ENCODE measurements around the gene DOCK1. TPM values are rescaled to one million over a fixed set of nuclear protein-coding genes. Genes with fewer than 3 reads are reported as not detected.

Gene DOCK1
- total RNA-seq, 2 donors from 2014 or later: 0.34 to 0.67 TPM

DNA sequence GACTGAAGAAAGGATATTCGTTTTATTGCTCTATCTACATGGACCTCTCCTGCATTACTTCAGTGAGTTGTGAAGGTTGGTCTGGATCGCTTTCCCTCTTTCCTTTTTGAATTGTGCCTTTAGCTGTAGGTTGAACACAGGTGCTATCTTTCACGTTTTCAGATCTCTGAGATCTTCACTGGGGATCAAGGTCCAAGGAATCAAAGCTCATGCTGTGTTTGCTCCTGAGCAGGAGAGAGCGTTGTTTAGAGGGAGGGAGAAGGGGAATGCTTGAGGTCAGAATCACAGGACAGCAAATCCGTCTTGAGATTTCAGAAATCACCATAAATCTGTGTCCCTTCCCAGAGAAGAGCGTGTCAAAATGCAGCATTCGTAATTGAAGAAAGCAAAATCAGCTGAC, 186.1 kb downstream of the DOCK1 start:
- Mint-ChIP-seq H3K9me3 (peaks cover 4% of the 10 kb centered on the region), H3K27ac (no peak overlapping the region), H3K4me3 (no peak overlapping the region), H3K36me3 (ENCODE audit: low read depth) (no peaks in the 10 kb centered on the region), H3K27me3 (peaks cover 7% of the 10 kb centered on the region), H3K4me1 (no peaks in the 10 kb centered on the region)
- no peak for ATAC-seq (replicated peaks)

DNA sequence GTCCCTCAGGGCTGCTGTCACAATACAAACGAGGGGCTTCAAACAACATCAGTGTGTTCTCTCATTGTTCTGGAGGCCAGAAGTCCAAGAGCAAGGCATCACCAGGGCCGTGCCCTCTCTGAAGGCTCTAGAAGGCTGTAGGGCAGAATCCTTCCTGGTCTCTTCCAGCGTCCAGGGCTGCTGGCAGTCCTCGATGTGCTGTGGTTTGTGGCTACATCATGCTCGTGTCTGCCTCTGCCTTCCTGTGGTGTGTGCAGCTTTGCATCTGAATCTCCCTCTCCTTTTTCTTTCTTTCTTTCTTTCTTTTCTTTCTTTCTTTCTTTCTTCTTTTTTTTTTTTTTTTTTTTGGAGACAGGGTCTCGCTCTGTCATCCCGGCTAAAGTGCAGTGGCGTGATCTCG, 187.7 kb downstream of the DOCK1 start:
- Mint-ChIP-seq H3K4me3 (no peak overlapping the region), H3K27ac (no peak overlapping the region), H3K27me3 (peaks cover 8% of the 10 kb centered on the region), H3K36me3 (ENCODE audit: low read depth) (no peaks in the 10 kb centered on the region), H3K9me3 (peaks cover 4% of the 10 kb centered on the region), H3K4me1 (no peaks in the 10 kb centered on the region)
- ATAC-seq (replicated peaks): no peak

DNA sequence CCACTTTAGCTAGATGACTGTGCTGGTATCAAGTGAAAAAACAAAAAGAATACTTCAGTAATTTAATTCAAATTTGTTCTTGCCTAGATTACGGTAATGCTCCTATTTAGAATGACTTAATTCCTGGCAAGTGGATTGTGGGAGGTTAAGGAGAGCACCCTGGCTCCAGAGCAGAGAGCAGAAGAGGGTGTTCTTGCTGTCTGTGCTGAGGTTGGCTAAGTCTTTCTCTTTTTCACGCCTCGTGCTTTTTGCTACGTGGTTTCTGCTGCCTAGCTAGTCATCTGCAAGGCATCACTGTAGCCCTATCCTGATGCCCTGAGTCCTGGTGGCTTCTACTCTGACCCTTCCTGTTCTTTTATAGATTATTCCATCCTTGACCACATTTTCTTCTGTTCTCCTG, 189.8 kb downstream of the DOCK1 start:
- Mint-ChIP-seq H3K27me3 (peaks cover 11% of the 10 kb centered on the region), H3K9me3 (peaks cover 11% of the 10 kb centered on the region), H3K4me3 (no peak overlapping the region), H3K4me1 (no peaks in the 10 kb centered on the region), H3K36me3 (ENCODE audit: low read depth) (no peaks in the 10 kb centered on the region), H3K27ac (no peak overlapping the region)
- ATAC-seq (replicated peaks): no peak

DNA sequence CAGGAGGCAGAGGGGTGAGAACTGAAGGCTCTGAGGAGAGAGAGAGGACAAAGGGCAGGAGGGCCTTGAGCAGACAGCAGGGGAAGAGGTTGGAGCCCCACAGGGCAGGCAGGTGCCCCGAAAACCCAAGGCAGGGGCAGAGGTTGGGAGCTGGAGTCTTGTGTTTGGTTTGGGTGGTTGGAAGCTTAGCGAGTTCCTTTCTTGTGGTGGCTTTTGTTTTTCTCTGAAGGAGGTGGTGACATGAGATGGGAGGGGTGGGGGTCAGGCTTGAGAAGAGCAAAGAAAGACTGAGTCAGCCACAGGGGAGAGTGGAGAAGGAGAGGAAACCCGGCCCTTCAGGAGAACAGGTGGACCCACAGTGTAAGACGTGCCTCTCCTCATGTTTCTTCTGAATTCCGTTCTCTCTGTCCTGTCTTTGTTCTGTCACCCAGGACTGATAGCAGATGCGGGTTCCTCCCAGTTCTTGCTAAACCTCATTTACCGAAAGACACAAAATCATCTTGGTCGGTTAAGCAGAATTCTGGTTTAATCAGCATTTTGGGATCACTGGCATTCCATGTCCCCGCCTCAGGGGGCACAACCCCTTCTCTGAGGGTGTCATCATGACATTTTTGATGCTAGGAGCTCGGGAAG, 195.9 kb downstream of the DOCK1 start:
- H3K36me3 Mint-ChIP-seq (ENCODE audit: low read depth): no peaks in the 10 kb centered on the region
- no peak overlapping the region for H3K27ac Mint-ChIP-seq
- peaks cover 8% of the 10 kb centered on the region for H3K27me3 Mint-ChIP-seq
- no peak for ATAC-seq (replicated peaks)
- H3K4me1 Mint-ChIP-seq: no peaks in the 10 kb centered on the region
- H3K4me3 Mint-ChIP-seq: no peak overlapping the region
- H3K9me3 Mint-ChIP-seq: peaks cover 7% of the 10 kb centered on the region

DNA sequence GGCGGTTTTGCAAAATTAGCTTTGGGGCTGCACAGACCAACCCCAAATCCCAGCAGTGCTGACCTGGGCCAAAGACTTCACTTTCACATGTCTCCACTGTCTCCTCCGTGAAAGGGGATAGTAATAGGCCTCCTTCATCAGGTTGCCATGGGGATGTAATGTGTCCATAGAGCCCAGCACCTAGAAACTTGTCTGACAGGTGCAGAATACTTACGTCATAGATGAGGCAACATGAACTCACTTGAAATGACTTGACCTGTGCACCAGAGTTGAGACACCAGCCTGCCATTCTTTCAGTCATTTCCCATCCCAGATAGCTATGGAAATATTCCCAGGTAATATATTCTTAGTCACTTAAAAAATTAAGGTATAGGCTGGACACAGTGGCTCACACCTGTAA, 196.9 kb downstream of the DOCK1 start:
- H3K9me3 Mint-ChIP-seq: peaks cover 7% of the 10 kb centered on the region
- no peak overlapping the region for H3K4me3 Mint-ChIP-seq
- H3K27ac Mint-ChIP-seq: no peak overlapping the region
- no peaks in the 10 kb centered on the region for H3K36me3 Mint-ChIP-seq (ENCODE audit: low read depth)
- no peaks in the 10 kb centered on the region for H3K4me1 Mint-ChIP-seq
- peaks cover 8% of the 10 kb centered on the region for H3K27me3 Mint-ChIP-seq
- no peak for ATAC-seq (replicated peaks)

DNA sequence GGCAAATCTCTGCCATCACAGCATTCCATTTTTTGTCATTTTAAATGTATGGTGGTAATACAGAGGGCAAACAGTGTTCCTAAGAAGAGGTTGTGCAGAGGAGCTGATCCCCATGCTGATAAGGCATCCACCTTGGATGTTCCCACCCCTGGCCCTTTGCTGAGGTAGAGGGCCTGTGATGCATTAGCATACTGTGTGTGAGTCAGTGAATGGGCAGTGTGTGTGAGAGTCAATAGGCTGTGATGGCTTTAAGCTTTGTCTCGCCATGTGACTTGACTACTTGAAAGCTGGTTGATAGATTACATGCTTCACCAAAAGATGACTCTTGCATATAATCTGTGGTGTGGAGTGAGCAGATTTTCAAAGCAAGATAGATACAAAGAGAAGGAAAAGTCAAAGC, 209.9 kb downstream of the DOCK1 start:
- H3K27me3 Mint-ChIP-seq: peaks cover 4% of the 10 kb centered on the region
- no peaks in the 10 kb centered on the region for H3K36me3 Mint-ChIP-seq (ENCODE audit: low read depth)
- no peak overlapping the region for H3K27ac Mint-ChIP-seq
- ATAC-seq (replicated peaks): no peak
- H3K4me3 Mint-ChIP-seq: no peak overlapping the region
- peaks cover 13% of the 10 kb centered on the region for H3K9me3 Mint-ChIP-seq
- H3K4me1 Mint-ChIP-seq: no peaks in the 10 kb centered on the region

DNA sequence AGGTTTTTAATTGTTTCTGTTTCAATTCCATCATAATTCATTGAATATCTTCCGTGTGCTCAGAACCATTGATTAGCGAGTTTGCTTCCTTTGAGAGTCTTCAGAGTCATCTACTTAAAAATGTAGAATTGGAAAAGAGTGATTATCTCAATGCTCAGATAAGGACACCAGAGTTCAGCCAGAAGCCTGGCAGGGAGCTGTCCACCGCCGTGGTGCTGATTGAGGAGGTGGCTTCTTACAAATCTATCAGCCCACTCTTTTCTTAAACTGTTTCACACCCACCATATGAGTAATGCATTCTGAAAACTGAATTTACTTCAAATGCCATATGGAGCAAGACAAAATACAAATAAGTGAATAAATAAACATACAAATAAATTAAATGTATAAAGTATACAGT, 211.9 kb downstream of the DOCK1 start:
- Mint-ChIP-seq H3K27me3 (peaks cover 4% of the 10 kb centered on the region), H3K4me1 (no peaks in the 10 kb centered on the region), H3K9me3 (peaks cover 13% of the 10 kb centered on the region), H3K36me3 (ENCODE audit: low read depth) (no peaks in the 10 kb centered on the region), H3K4me3 (no peak overlapping the region), H3K27ac (no peak overlapping the region)
- no peak for ATAC-seq (replicated peaks)

DNA sequence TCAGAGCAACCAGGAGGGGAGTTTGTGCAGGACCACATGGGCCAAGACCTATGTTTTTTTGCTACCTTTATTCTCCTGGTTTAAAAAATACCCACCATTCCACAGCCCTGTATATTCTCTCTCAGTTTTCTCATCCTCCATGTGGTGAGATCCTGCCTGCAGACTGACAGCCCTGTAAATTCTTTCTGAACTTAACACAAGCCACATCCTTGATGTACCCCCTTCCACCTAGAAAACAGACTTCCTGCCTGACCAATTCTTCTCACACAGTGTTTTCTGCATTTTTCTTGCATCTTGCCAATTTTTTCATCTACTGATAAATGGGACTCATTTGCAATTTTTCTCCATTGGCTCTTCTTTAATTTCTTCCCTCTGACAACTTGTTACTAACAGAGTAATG, 212.8 kb downstream of the DOCK1 start:
- Mint-ChIP-seq H3K27me3 (peaks cover 4% of the 10 kb centered on the region), H3K4me3 (no peak overlapping the region), H3K27ac (no peak overlapping the region), H3K36me3 (ENCODE audit: low read depth) (no peaks in the 10 kb centered on the region), H3K4me1 (no peaks in the 10 kb centered on the region), H3K9me3 (peaks cover 16% of the 10 kb centered on the region)
- ATAC-seq (replicated peaks): no peak

DNA sequence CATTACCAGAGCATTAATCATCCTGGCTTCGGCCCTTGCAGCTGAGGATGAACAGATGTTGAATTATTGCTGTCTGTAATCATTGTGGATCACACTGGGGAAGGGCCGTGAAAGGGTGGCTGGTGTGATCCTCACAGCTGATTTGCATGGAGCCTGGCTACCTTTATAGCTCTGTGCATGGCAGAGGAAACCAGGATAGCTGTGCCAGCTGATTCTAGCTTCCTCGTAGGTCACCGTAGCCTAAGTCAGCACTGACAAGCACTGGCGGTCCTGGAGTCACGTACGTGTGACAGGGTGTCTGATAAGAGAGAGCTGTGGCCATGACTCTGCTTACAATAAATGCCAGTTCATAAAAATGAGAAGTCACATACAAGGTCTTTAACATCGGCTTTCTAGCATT, 214.7 kb downstream of the DOCK1 start:
- Mint-ChIP-seq H3K4me3 (no peak overlapping the region), H3K4me1 (no peaks in the 10 kb centered on the region), H3K9me3 (peaks cover 16% of the 10 kb centered on the region), H3K27me3 (peaks cover 3% of the 10 kb centered on the region), H3K27ac (no peak overlapping the region), H3K36me3 (ENCODE audit: low read depth) (no peaks in the 10 kb centered on the region)
- no peak for ATAC-seq (replicated peaks)

DNA sequence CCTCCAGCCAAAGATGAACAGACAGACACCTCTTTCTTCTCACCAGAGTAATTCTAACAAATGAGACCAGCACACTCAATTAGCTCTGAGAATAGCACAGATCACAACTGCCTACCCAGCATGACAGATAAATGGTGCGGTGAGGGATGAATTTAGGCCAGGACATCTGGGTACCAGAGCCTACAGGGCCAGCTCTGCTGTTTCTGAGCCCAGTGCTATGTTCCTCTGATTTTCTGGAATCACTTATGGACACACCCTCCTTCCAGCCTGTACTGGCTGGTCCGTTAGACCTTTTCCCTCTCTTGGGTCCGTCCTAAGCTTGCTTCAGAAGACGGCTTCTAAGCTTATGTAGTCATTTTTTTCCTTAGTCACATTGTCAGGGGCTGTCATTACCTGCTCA, 217.6 kb downstream of the DOCK1 start:
- Mint-ChIP-seq H3K4me3 (no peak overlapping the region), H3K4me1 (no peaks in the 10 kb centered on the region), H3K36me3 (ENCODE audit: low read depth) (no peaks in the 10 kb centered on the region), H3K27me3 (no peaks in the 10 kb centered on the region), H3K9me3 (peaks cover 13% of the 10 kb centered on the region), H3K27ac (no peak overlapping the region)
- no peak for ATAC-seq (replicated peaks)

DNA sequence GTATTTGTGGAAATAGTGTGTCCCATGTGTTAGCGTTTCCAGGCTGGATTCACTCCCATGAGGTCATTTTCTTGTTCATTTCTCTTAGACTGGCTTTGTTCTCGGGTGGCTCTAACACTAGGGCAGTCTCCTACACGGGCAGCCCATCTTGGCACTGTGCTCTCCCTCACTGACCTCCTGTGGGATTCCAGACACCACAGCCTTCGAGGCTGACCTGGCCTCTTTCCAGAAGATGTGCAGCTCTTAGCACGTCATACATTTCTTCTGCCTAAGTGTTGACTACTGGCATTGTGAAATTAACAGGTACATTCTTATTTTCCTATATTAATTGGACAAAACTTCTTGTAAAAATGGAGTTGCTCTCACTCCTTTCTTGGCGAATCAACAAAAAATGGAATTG, 218.4 kb downstream of the DOCK1 start:
- Mint-ChIP-seq H3K4me3 (no peak overlapping the region), H3K4me1 (no peaks in the 10 kb centered on the region), H3K36me3 (ENCODE audit: low read depth) (no peaks in the 10 kb centered on the region), H3K27ac (no peak overlapping the region), H3K27me3 (no peaks in the 10 kb centered on the region), H3K9me3 (peaks cover 8% of the 10 kb centered on the region)
- ATAC-seq (replicated peaks): no peak

DNA sequence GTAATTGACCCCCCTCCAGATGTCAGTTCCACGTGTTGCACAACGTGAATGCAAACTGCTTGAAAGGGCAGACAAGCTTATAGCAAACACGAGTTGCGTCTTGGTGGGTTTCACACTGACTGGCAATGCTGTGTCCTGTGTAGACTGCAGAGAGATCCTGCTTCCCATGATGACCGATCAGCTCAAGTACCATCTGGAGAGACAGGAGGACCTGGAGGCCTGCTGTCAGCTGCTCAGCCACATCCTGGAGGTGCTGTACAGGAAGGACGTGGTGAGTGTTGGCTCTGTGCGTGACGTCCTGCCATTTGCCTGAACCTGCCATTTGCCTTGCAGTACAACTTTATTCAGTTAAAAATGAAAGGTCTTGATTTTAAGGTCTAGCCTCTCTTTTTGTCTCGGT, 220.1 kb downstream of the DOCK1 start:
- Mint-ChIP-seq H3K4me1 (no peaks in the 10 kb centered on the region), H3K36me3 (ENCODE audit: low read depth) (no peaks in the 10 kb centered on the region), H3K9me3 (peaks cover 3% of the 10 kb centered on the region), H3K27me3 (no peaks in the 10 kb centered on the region), H3K27ac (no peak overlapping the region), H3K4me3 (no peak overlapping the region)
- ATAC-seq (replicated peaks): no peak

DNA sequence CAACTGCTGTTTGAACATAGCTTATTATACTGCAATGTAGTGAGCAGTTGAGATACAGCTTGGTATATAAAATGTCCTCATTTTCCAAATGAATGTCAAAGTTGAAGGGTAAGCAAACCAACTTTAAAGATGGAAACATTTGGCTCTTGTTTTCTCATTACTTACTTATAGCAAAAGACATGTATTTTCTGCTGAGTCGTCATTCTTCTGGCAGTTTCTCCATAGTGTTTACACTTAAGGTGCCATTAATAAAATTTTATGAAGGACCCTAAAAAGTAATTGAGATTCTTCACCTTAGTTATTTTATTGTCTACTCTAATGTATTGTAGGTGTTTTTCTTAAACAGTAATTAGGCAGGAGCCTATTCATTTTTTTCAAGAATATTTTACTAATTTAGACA, 222.6 kb downstream of the DOCK1 start:
- Mint-ChIP-seq H3K27me3 (no peaks in the 10 kb centered on the region), H3K9me3 (no peaks in the 10 kb centered on the region), H3K36me3 (ENCODE audit: low read depth) (no peaks in the 10 kb centered on the region), H3K4me3 (no peak overlapping the region), H3K4me1 (no peaks in the 10 kb centered on the region), H3K27ac (no peak overlapping the region)
- no peak for ATAC-seq (replicated peaks)

DNA sequence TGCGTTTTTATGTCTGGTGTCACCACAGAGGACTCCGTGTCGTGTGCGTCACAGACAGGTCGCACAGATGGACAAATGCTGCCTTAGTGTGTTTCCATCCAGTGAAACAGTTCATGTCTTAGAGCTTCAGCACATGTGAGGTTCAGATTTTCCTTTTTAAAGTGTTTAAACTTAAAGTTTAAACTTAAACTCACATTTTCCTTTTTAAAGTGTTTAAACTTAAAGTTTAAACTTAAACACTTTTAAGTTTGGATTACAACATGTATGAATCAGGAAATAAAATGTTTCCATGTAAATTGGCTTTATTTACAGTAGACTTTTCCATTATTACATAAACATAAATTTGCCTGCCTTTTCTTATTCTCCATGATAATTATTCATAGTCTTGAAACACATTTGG, 223.9 kb downstream of the DOCK1 start:
- no peaks in the 10 kb centered on the region for H3K4me1 Mint-ChIP-seq
- H3K36me3 Mint-ChIP-seq (ENCODE audit: low read depth): no peaks in the 10 kb centered on the region

DNA sequence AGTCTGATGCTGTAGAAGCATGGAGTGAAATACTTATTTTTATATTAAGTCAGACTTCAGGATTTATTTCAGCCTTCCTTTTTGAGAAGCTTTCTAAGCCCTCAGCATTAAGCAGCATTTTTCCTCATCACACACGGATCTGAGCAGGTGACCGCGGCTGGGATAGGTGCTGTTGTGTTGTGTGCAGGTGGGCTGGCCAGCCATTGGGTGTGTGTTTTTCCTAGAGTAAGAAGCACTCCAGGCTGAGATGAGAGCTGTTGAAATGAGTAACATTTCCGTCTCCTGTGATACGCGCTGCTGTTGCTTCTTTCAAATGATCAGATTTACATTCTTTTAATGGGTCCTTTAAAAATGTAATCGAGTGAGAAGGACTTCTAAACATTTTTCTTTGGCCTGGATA, 227.2 kb downstream of the DOCK1 start:
- Mint-ChIP-seq H3K4me3 (no peak overlapping the region), H3K9me3 (no peaks in the 10 kb centered on the region), H3K27ac (no peak overlapping the region), H3K36me3 (ENCODE audit: low read depth) (no peaks in the 10 kb centered on the region), H3K27me3 (no peaks in the 10 kb centered on the region), H3K4me1 (no peaks in the 10 kb centered on the region)
- no peak for ATAC-seq (replicated peaks)

More for the DNA sequence above, 223.9 kb downstream of the DOCK1 start:
- Mint-ChIP-seq H3K9me3 (no peaks in the 10 kb centered on the region), H3K27ac (no peak overlapping the region), H3K27me3 (no peaks in the 10 kb centered on the region), H3K4me3 (no peak overlapping the region)
- no peak for ATAC-seq (replicated peaks)

DNA sequence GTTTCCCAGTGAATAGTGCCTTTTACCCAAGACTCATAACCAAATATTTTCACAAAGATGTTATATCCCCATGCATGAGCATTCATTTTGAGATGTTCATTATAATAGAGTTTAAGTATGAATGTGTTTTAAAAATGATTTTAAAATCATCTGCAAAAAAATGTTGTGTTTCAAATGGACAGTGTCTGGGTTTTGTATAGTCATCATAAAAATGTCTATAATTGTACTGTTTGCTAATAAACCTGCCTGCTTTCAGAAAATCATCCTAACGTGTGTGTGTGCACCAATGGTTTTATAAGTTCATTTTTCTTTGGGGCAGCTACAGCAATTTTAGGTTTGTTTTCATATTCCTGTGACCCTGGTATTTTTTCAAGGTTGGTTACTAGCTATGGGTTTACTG, 228.0 kb downstream of the DOCK1 start:
- Mint-ChIP-seq H3K4me1 (no peaks in the 10 kb centered on the region), H3K27ac (no peak overlapping the region), H3K36me3 (ENCODE audit: low read depth) (no peaks in the 10 kb centered on the region), H3K4me3 (no peak overlapping the region), H3K9me3 (no peaks in the 10 kb centered on the region), H3K27me3 (no peaks in the 10 kb centered on the region)
- ATAC-seq (replicated peaks): no peak
